Uterus (tissue), 2 donors: Measurements from ENCODE around the gene LAMB3.

Source experiments
- CTCF ChIP-seq, 4 experiments: fragments of 200-600 bp in 2 of 4; fragments of 450-650 bp in 2 of 4; sonication (generic) in 2 of 4; IDR thresholded peaks; one replicate each; pipeline ENCODE4 v1.5.1; 2016 to 2019; ENCODE audit warnings: antibody characterized with exemption in 4 of 4, mild to moderate bottlenecking in 2 of 4, moderate library complexity in 1 of 4
- POLR2A ChIP-seq, 2 donors: fragments of 450-650 bp; IDR thresholded peaks; one replicate each; pipeline ENCODE4 v1.6.1; 2016; ENCODE audit warnings: antibody characterized with exemption in 2 of 2, mild to moderate bottlenecking in 1 of 2, moderate library complexity in 1 of 2

GRCh38 chr1:209653915-209654351 lies 1.7 kb upstream of the LAMB3 start:
- TF ChIP-seq CTCF (IDR thresholded peaks at IDR 0.05) (no peak), POLR2A (IDR thresholded peaks at IDR 0.05) (no peak)
